GM21526 (cell line): ENCODE measurements around the gene MRPS34.

ENCODE experiments used
- ATAC-seq: cut with Tn5 transposase; IDR thresholded peaks from one replicate; pipeline ENCODE4 v1.9.1; 2021; ENCODE audit warnings: moderate library complexity; ENCODE audit not compliant: unreplicated experiment, low FRiP score

Gene MRPS34

GRCh38 chr16:1731603-1732002, 41.3 kb downstream of the MRPS34 start:
- ATAC-seq, result no peak

- no peak for ATAC-seq
Measured at GRCh38 chr16:1731073-1731472, 41.9 kb downstream of the MRPS34 start.

- ATAC-seq, result no peak
Measured at GRCh38 chr16:1729445-1729844, 43.5 kb downstream of the MRPS34 start.

GRCh38 chr16:1729026-1729425, 43.9 kb downstream of the MRPS34 start:
- ATAC-seq, result no peak

- ATAC-seq, result no peak
Measured at GRCh38 chr16:1727651-1728624, 45.0 kb downstream of the MRPS34 start.

- no peak for ATAC-seq
Measured at GRCh38 chr16:1726661-1727502, 46.1 kb downstream of the MRPS34 start.

- ATAC-seq, result no peak
Measured at GRCh38 chr16:1724491-1724890, 48.4 kb downstream of the MRPS34 start.

GRCh38 chr16:1723450-1724147, 49.3 kb downstream of the MRPS34 start:
- no peak for ATAC-seq
